ENCODE measurements around the gene PCDHA12.
"Not testable (repeated sequence)": the region's sequence is repeated elsewhere in the genome, so short reads cannot be mapped to it uniquely, and the experiment has no call there.

Gene PCDHA12

GRCh38 chr5:140875085-140876065 lies at the start of gene PCDHA12:
Gene PCDHA12 (plus strand): TSS chr5:140875308. CDS start chr5:140875473, 165 bp downstream.
- DNase-seq = no peak

GRCh38 chr5:140827704-140828361 lies 47.3 kb upstream of the PCDHA12 start, which contains the start of gene PCDHA6:
Gene PCDHA6 (plus strand): TSS chr5:140827960. CDS start chr5:140828092, 132 bp downstream.
- DNase-seq = no peak

GRCh38 chr5:140828362-140828737 lies 46.8 kb upstream of the PCDHA12 start:
- no peak for DNase-seq

- not testable (repeated sequence) for DNase-seq
Observed at GRCh38 chr5:140829511-140830501, 45.3 kb upstream of the PCDHA12 start.

GRCh38 chr5:140833993-140834392 lies 41.1 kb upstream of the PCDHA12 start, which contains the start of gene PCDHA7:
Gene PCDHA7 (plus strand): TSS chr5:140834269. CDS start chr5:140834384, 115 bp downstream.
- DNase-seq = no peak

GRCh38 chr5:140834439-140835008 lies 40.6 kb upstream of the PCDHA12 start:
- not testable (repeated sequence) for DNase-seq

GRCh38 chr5:140835622-140836510 lies 39.2 kb upstream of the PCDHA12 start:
- DNase-seq = no peak

- no peak for DNase-seq
Observed at GRCh38 chr5:140840978-140841962, 33.8 kb upstream of the PCDHA12 start, which contains the start of gene PCDHA8. Gene PCDHA8 (plus strand): TSS chr5:140841187. CDS start chr5:140841322, 135 bp downstream.

GRCh38 chr5:140842798-140843733 lies 32.0 kb upstream of the PCDHA12 start:
- no peak for DNase-seq

GRCh38 chr5:140848139-140849102 lies 26.7 kb upstream of the PCDHA12 start, which contains the start of gene PCDHA9:
Gene PCDHA9 (plus strand): TSS chr5:140848382. CDS start chr5:140848496, 114 bp downstream.
- DNase-seq = not testable (repeated sequence)

GRCh38 chr5:140849831-140850634 lies 25.1 kb upstream of the PCDHA12 start:
- not testable (repeated sequence) for DNase-seq

- no peak for DNase-seq
Observed at GRCh38 chr5:140855772-140856674, 19.1 kb upstream of the PCDHA12 start, which contains the start of gene PCDHA10. Gene PCDHA10 (plus strand): TSS chr5:140855897. CDS start chr5:140856049, 152 bp downstream.

- DNase-seq = no peak
Observed at GRCh38 chr5:140857177-140857986, 17.7 kb upstream of the PCDHA12 start.

GRCh38 chr5:140857987-140858240 lies 17.2 kb upstream of the PCDHA12 start:
- DNase-seq = no peak

Data from activated effector memory CD4-positive, alpha-beta T cell treated with Interleukin-2 at 50 U/mL for 16 hours (primary cell).